ENCODE results near the gene MBTPS1.
"Not testable (repeated sequence)": the region's sequence is repeated elsewhere in the genome, so short reads cannot be mapped to it uniquely, and the experiment has no call there.

MBTPS1 gene

GRCh38 chr16:84131117-84131516, 14.4 kb upstream of the MBTPS1 start:
- no peak overlapping the region for H3K9ac ChIP-seq (ENCODE audit: low read length)
- H3K4me1 ChIP-seq (ENCODE audit: control insufficient read depth, insufficient read depth, low read length) = no peaks in the 10 kb centered on the region
- H3K27me3 ChIP-seq (ENCODE audit: control insufficient read depth, insufficient read depth, low read length) = no peaks in the 10 kb centered on the region
- no peak overlapping the region for H3K4me3 ChIP-seq (ENCODE audit: low read length)
- no peaks in the 10 kb centered on the region for H3K9me3 ChIP-seq (ENCODE audit: control insufficient read depth, low read length)
- no peaks in the 10 kb centered on the region for H3K36me3 ChIP-seq (ENCODE audit: control insufficient read depth, insufficient read depth, low read length)

GRCh38 chr16:84124257-84125073, 7.7 kb upstream of the MBTPS1 start:
- Histone ChIP-seq H3K4me3 (ENCODE audit: low read length) (no peak overlapping the region), H3K9ac (ENCODE audit: low read length) (no peak overlapping the region), H3K9me3 (ENCODE audit: control insufficient read depth, low read length) (no peaks in the 10 kb centered on the region), H3K4me1 (ENCODE audit: control insufficient read depth, insufficient read depth, low read length) (no peaks in the 10 kb centered on the region), H3K27me3 (ENCODE audit: control insufficient read depth, insufficient read depth, low read length) (no peaks in the 10 kb centered on the region), H3K36me3 (ENCODE audit: control insufficient read depth, insufficient read depth, low read length) (no peaks in the 10 kb centered on the region)

- H3K9me3 ChIP-seq (ENCODE audit: control insufficient read depth, low read length) = no peaks in the 10 kb centered on the region
- H3K27me3 ChIP-seq (ENCODE audit: control insufficient read depth, insufficient read depth, low read length) = no peaks in the 10 kb centered on the region
- H3K9ac ChIP-seq (ENCODE audit: low read length) = no peak overlapping the region
- no peaks in the 10 kb centered on the region for H3K4me1 ChIP-seq (ENCODE audit: control insufficient read depth, insufficient read depth, low read length)
- H3K4me3 ChIP-seq (ENCODE audit: low read length) = no peak overlapping the region
- H3K36me3 ChIP-seq (ENCODE audit: control insufficient read depth, insufficient read depth, low read length) = no peaks in the 10 kb centered on the region
These were observed 4.3 kb upstream of the MBTPS1 start for GRCh38 chr16:84121007-84121406.

DNA sequence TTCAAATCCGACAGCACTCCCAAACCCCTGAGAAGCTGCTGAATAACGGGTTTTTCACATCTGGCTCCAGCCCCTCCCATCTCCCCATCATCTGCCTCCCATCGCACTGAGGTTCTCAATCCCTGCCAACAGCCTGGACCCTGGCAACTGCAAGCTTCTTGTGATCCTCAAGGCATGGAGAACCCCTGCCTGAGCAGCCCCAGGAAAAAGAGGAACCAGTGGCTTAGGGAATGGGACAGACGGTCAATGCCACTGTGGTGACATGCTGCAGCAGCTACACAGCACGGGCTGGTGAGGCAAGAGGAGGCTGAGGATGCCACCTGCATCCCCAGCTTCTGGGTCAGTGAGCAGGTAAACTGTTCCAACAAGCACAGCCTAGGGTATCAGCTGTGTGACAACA, 3.3 kb upstream of the MBTPS1 start:
- Histone ChIP-seq H3K9ac (ENCODE audit: low read length) (no peak overlapping the region), H3K4me3 (ENCODE audit: low read length) (no peak overlapping the region), H3K9me3 (ENCODE audit: control insufficient read depth, low read length) (no peaks in the 10 kb centered on the region), H3K27me3 (ENCODE audit: control insufficient read depth, insufficient read depth, low read length) (no peaks in the 10 kb centered on the region), H3K36me3 (ENCODE audit: control insufficient read depth, insufficient read depth, low read length) (no peaks in the 10 kb centered on the region), H3K4me1 (ENCODE audit: control insufficient read depth, insufficient read depth, low read length) (peaks cover 6% of the 10 kb centered on the region)

DNA sequence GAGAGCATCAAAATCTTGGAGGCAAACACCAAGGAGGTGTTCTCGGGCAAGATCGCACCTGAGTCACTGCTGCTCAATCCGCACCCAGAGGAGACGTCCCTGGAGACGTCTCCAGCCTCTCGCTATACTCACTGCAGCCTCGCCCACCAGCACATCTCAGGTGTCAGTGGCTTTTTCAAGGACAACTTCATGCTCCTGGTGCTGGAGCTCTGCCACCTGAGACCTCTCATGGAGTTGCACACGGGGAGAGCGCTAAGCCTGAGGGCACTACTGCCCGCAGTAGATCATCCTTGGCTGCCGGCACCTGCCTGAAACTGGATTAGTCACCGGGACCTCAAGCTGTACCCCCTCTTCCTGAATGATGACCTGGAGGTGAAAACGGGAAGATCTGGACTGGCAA, 2.6 kb upstream of the MBTPS1 start:
- Histone ChIP-seq H3K4me3 (ENCODE audit: low read length) (no peak overlapping the region), H3K9ac (ENCODE audit: low read length) (no peak overlapping the region), H3K27me3 (ENCODE audit: control insufficient read depth, insufficient read depth, low read length) (no peaks in the 10 kb centered on the region), H3K4me1 (ENCODE audit: control insufficient read depth, insufficient read depth, low read length) (peaks cover 6% of the 10 kb centered on the region), H3K9me3 (ENCODE audit: control insufficient read depth, low read length) (no peaks in the 10 kb centered on the region), H3K36me3 (ENCODE audit: control insufficient read depth, insufficient read depth, low read length) (no peaks in the 10 kb centered on the region)

GRCh38 chr16:84118315-84118714, 1.6 kb upstream of the MBTPS1 start:
- not testable (repeated sequence) for H3K27me3 ChIP-seq (ENCODE audit: control insufficient read depth, insufficient read depth, low read length); H3K9me3 ChIP-seq (ENCODE audit: control insufficient read depth, low read length); H3K9ac ChIP-seq (ENCODE audit: low read length); H3K36me3 ChIP-seq (ENCODE audit: control insufficient read depth, insufficient read depth, low read length); H3K4me1 ChIP-seq (ENCODE audit: control insufficient read depth, insufficient read depth, low read length); H3K4me3 ChIP-seq (ENCODE audit: low read length)

DNA sequence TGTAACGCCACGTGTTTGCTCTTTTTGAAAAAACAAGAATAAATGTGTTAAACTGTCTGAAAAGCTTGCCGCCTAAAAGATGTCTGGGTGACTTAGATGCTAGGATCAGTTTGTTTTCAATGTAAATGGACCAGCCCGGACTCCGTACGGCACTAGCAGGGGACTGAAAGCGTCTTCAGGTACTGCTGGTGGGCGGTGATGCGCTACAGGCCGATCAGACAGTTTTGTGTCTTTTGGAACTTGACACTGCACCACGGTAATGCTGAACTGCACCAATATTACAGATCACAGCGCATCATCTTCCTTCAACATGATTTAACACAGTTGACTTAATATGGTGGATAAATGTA, 727 bp upstream of the MBTPS1 start:
- Histone ChIP-seq H3K9ac (ENCODE audit: low read length) (peak overlapping the region; percentile 62), H3K36me3 (ENCODE audit: control insufficient read depth, insufficient read depth, low read length) (no peaks in the 10 kb centered on the region), H3K27me3 (ENCODE audit: control insufficient read depth, insufficient read depth, low read length) (no peaks in the 10 kb centered on the region), H3K4me1 (ENCODE audit: control insufficient read depth, insufficient read depth, low read length) (peaks cover 6% of the 10 kb centered on the region), H3K4me3 (ENCODE audit: low read length) (peak overlapping the region; percentile 93), H3K9me3 (ENCODE audit: control insufficient read depth, low read length) (no peaks in the 10 kb centered on the region)

- H3K4me3 ChIP-seq (ENCODE audit: low read length) = peak overlapping the region; percentile 32
- no peaks in the 10 kb centered on the region for H3K27me3 ChIP-seq (ENCODE audit: control insufficient read depth, insufficient read depth, low read length)
- H3K9ac ChIP-seq (ENCODE audit: low read length) = peak overlapping the region; percentile 62
- H3K9me3 ChIP-seq (ENCODE audit: control insufficient read depth, low read length) = no peaks in the 10 kb centered on the region
- peaks cover 6% of the 10 kb centered on the region for H3K4me1 ChIP-seq (ENCODE audit: control insufficient read depth, insufficient read depth, low read length)
- H3K36me3 ChIP-seq (ENCODE audit: control insufficient read depth, insufficient read depth, low read length) = no peaks in the 10 kb centered on the region
These were observed 623 bp downstream of the MBTPS1 start for GRCh38 chr16:84115919-84116719.

- not testable (repeated sequence) for H3K9me3 ChIP-seq (ENCODE audit: control insufficient read depth, low read length); H3K9ac ChIP-seq (ENCODE audit: low read length); H3K4me1 ChIP-seq (ENCODE audit: control insufficient read depth, insufficient read depth, low read length); H3K27me3 ChIP-seq (ENCODE audit: control insufficient read depth, insufficient read depth, low read length); H3K36me3 ChIP-seq (ENCODE audit: control insufficient read depth, insufficient read depth, low read length); H3K4me3 ChIP-seq (ENCODE audit: low read length)
These were observed 4.8 kb downstream of the MBTPS1 start for GRCh38 chr16:84111949-84112348.

GRCh38 chr16:84111525-84111924, 5.2 kb downstream of the MBTPS1 start:
- no peaks in the 10 kb centered on the region for H3K36me3 ChIP-seq (ENCODE audit: control insufficient read depth, insufficient read depth, low read length)
- H3K9me3 ChIP-seq (ENCODE audit: control insufficient read depth, low read length) = no peaks in the 10 kb centered on the region
- H3K4me1 ChIP-seq (ENCODE audit: control insufficient read depth, insufficient read depth, low read length) = peaks cover 6% of the 10 kb centered on the region
- no peaks in the 10 kb centered on the region for H3K27me3 ChIP-seq (ENCODE audit: control insufficient read depth, insufficient read depth, low read length)
- no peak overlapping the region for H3K4me3 ChIP-seq (ENCODE audit: low read length)
- no peak overlapping the region for H3K9ac ChIP-seq (ENCODE audit: low read length)

DNA sequence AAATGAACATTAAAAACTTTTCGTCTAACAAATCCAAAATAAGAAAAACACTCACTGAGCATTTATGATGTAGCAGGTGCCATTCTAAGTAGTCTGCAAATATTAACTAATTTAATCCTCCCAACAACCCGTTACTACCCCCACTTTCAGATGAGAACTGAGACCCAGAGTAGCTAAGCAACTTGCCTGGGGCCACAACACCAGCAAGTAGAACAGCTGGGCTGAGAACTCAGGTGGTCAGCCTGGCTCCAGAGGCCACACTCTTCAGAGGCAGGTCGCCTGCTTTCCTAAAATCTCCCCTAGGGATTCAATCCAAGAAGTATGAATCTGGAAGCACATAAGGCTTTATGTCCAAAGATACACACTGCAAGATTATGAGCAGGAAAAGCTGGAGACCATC, 6.2 kb downstream of the MBTPS1 start:
- no peaks in the 10 kb centered on the region for H3K27me3 ChIP-seq (ENCODE audit: control insufficient read depth, insufficient read depth, low read length)
- H3K4me1 ChIP-seq (ENCODE audit: control insufficient read depth, insufficient read depth, low read length) = peaks cover 2% of the 10 kb centered on the region

DNA sequence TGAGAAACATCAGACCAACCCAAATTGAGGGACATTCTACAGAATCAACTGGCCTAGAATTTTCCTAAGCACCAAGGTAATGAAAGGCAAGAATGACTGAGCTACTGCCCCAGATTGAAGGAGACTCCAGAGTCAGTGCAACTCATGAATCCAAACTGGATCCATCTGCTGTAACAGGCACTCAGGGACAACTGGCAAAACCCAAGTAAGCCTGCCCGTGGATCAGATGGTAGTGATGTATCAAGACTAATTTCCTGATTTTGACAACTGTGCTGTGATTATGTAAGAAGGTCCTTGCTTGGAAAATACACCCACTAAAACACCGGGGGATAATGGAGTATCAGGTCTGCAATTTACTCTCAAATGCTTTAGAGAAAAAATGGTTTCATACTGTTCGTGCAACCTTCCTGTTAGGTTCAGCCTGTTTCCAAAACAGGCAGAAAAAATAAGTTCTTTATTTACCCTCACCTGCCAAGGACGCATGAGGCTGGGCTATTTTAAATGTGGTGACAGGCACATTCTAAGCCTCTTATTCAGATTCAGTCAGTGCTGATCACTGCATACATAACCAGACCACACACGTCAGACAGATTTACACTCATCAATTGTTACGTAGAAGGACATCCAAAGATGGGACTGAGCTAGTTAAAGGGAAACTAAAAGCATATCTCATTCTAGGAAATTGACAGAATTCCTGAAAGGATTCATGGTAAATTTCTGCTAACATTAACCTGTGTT, 7.0 kb downstream of the MBTPS1 start:
- no peak overlapping the region for H3K9ac ChIP-seq (ENCODE audit: low read length)
- no peaks in the 10 kb centered on the region for H3K27me3 ChIP-seq (ENCODE audit: control insufficient read depth, insufficient read depth, low read length)
- no peak overlapping the region for H3K4me3 ChIP-seq (ENCODE audit: low read length)
- H3K9me3 ChIP-seq (ENCODE audit: control insufficient read depth, low read length) = no peaks in the 10 kb centered on the region
- no peaks in the 10 kb centered on the region for H3K36me3 ChIP-seq (ENCODE audit: control insufficient read depth, insufficient read depth, low read length)
- H3K4me1 ChIP-seq (ENCODE audit: control insufficient read depth, insufficient read depth, low read length) = no peaks in the 10 kb centered on the region

More for the DNA sequence above, 6.2 kb downstream of the MBTPS1 start:
- Histone ChIP-seq H3K9me3 (ENCODE audit: control insufficient read depth, low read length) (no peaks in the 10 kb centered on the region), H3K4me3 (ENCODE audit: low read length) (no peak overlapping the region), H3K36me3 (ENCODE audit: control insufficient read depth, insufficient read depth, low read length) (no peaks in the 10 kb centered on the region), H3K9ac (ENCODE audit: low read length) (no peak overlapping the region)

Measured in mucosa of stomach (tissue), 1 donor.